ENCODE results near the gene FBL. TPM values are rescaled to one million over a fixed set of nuclear protein-coding genes. Genes with fewer than 3 reads are reported as not detected.

FBL gene
- polyA plus RNA-seq, 1 donor (not counting 4 experiments of a cell fraction or from before 2014, with no cell fraction given): 357 TPM

GRCh38 chr19:39839678-39840327 lies 6.4 kb downstream of the FBL start:
- FAIRE-seq (no peak), DNase-seq (ENCODE audit: low read depth, low spot score) (no peak)
- peaks cover 4% of the 10 kb centered on the region for H4K20me1 ChIP-seq (ENCODE audit: control insufficient read depth, extremely low read depth, insufficient read depth, low read length)
- dilution Hi-C loops (cut with MboI; ENCODE audit: extremely low pct_ligation_motif_present, low sequenced_read_pairs): no loop called here
- H3K9me3 ChIP-seq (ENCODE audit: control insufficient read depth, low read depth, low read length): no peaks in the 10 kb centered on the region
- no peak overlapping the region for H3K27ac ChIP-seq (ENCODE audit: control insufficient read depth, insufficient read depth, low read length)
- TF ChIP-seq EZH2 (IDR thresholded peaks at IDR 0.05; ENCODE audit: low read length): no peak
- TF ChIP-seq, protein P1, sequence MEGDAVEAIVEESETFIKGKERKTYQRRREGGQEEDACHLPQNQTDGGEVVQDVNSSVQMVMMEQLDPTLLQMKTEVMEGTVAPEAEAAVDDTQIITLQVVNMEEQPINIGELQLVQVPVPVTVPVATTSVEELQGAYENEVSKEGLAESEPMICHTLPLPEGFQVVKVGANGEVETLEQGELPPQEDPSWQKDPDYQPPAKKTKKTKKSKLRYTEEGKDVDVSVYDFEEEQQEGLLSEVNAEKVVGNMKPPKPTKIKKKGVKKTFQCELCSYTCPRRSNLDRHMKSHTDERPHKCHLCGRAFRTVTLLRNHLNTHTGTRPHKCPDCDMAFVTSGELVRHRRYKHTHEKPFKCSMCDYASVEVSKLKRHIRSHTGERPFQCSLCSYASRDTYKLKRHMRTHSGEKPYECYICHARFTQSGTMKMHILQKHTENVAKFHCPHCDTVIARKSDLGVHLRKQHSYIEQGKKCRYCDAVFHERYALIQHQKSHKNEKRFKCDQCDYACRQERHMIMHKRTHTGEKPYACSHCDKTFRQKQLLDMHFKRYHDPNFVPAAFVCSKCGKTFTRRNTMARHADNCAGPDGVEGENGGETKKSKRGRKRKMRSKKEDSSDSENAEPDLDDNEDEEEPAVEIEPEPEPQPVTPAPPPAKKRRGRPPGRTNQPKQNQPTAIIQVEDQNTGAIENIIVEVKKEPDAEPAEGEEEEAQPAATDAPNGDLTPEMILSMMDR (optimal IDR thresholded peaks at IDR 0.05 in 1 of 3, IDR thresholded peaks at IDR 0.05 in 1 of 3, conservative IDR thresholded peaks at IDR 0.05 in 1 of 3; ENCODE audit: extremely low read depth in 1 of 3, insufficient read depth in 2 of 3, low read length in 3 of 3): no peak
- peaks cover 34 to 40% of the 10 kb centered on the region in 2 experiments for H3K36me3 ChIP-seq (ENCODE audit: control insufficient read depth in 2 of 2, extremely low read depth in 1 of 2, insufficient read depth in 2 of 2, low read length in 2 of 2)
- no peak overlapping the region for H3K4me2 ChIP-seq (ENCODE audit: control insufficient read depth, extremely low read depth, insufficient read depth, low read depth, low read length)
- H3K27me3 ChIP-seq (ENCODE audit: control insufficient read depth, extremely low read depth, insufficient read depth, low read length): no peaks in the 10 kb centered on the region
- H2AFZ ChIP-seq (ENCODE audit: control insufficient read depth, low read length): no peak overlapping the region
- no peaks in the 10 kb centered on the region for H3K9me1 ChIP-seq (ENCODE audit: control insufficient read depth, extremely low read depth, insufficient read depth, low read length)
- H3K9ac ChIP-seq (ENCODE audit: control insufficient read depth, extremely low read depth, insufficient read depth, low read length): no peak overlapping the region
- peaks cover 21% of the 10 kb centered on the region for H3K4me1 ChIP-seq (ENCODE audit: control insufficient read depth, extremely low read depth, insufficient read depth, low read length)
- H3K4me3 ChIP-seq (ENCODE audit: control insufficient read depth in 2 of 3, extremely low read depth in 1 of 3, insufficient read depth in 2 of 3, low read depth in 1 of 3, low read length in 3 of 3): no peak overlapping the region
- H3K79me2 ChIP-seq (ENCODE audit: control insufficient read depth, insufficient read depth, low read length): peaks cover 60% of the 10 kb centered on the region

DNA sequence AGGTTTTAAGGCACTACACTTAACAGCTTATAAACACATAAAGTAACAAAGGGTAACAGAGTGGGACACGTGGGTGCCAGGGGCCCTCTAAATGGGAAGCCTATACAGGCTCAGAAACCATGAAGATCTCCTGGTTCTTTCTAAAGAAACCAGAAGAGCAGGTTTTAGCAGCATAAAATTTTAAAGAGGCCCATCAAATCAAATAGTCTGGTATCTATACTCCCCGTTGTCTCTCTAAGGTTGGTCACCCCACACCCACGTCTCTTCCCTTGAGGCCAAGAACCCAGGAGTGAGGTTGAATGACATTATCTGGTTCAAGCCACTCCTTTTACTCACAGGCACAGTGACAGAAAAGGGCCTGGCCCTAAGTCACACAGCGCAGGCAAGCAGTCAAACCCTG lies 7.6 kb downstream of the FBL start:
- Histone ChIP-seq H2AFZ (ENCODE audit: control insufficient read depth, low read length) (no peak overlapping the region), H3K4me2 (ENCODE audit: control insufficient read depth, extremely low read depth, insufficient read depth, low read depth, low read length) (no peak overlapping the region)

More for the DNA sequence above, 7.6 kb downstream of the FBL start:
- DNase-seq (ENCODE audit: low read depth, low spot score) (no peak), FAIRE-seq (no peak)
- Histone ChIP-seq H3K9me3 (ENCODE audit: control insufficient read depth, low read depth, low read length) (no peaks in the 10 kb centered on the region), H3K79me2 (ENCODE audit: control insufficient read depth, insufficient read depth, low read length) (peaks cover 48% of the 10 kb centered on the region), H4K20me1 (ENCODE audit: control insufficient read depth, extremely low read depth, insufficient read depth, low read length) (peaks cover 4% of the 10 kb centered on the region), H3K9me1 (ENCODE audit: control insufficient read depth, extremely low read depth, insufficient read depth, low read length) (no peaks in the 10 kb centered on the region), H3K27ac (ENCODE audit: control insufficient read depth, insufficient read depth, low read length) (no peak overlapping the region), H3K36me3 (ENCODE audit: control insufficient read depth in 2 of 2, extremely low read depth in 1 of 2, insufficient read depth in 2 of 2, low read length in 2 of 2) (peaks cover 40 to 47% of the 10 kb centered on the region in 2 experiments), H3K4me3 (ENCODE audit: control insufficient read depth in 2 of 3, extremely low read depth in 1 of 3, insufficient read depth in 2 of 3, low read depth in 1 of 3, low read length in 3 of 3) (no peak overlapping the region), H3K9ac (ENCODE audit: control insufficient read depth, extremely low read depth, insufficient read depth, low read length) (no peak overlapping the region), H3K27me3 (ENCODE audit: control insufficient read depth, extremely low read depth, insufficient read depth, low read length) (no peaks in the 10 kb centered on the region), H3K4me1 (ENCODE audit: control insufficient read depth, extremely low read depth, insufficient read depth, low read length) (peaks cover 17% of the 10 kb centered on the region)
- dilution Hi-C loops (cut with MboI; ENCODE audit: extremely low pct_ligation_motif_present, low sequenced_read_pairs): no loop called here
- no peak for TF ChIP-seq EZH2 (IDR thresholded peaks at IDR 0.05; ENCODE audit: low read length)

All from keratinocyte (primary cell).